ENCODE data around the gene ZNF627.
"Not testable (repeated sequence)": the region's sequence is repeated elsewhere in the genome, so short reads cannot be mapped to it uniquely, and the experiment has no call there.

Gene ZNF627

GRCh38 chr19:11554160-11554559 lies 43.1 kb upstream of the ZNF627 start:
- no peak for TF ChIP-seq CTCF (IDR thresholded peaks at IDR 0.05; ENCODE audit: low read depth, low read length)
- no peak for DNase-seq (ENCODE audit: extremely low read depth, low read depth)

- DNase-seq (ENCODE audit: extremely low read depth, low read depth) = no peak
- no peak for TF ChIP-seq CTCF (IDR thresholded peaks at IDR 0.05; ENCODE audit: low read depth, low read length)
Observed at GRCh38 chr19:11555246-11555645, 42.0 kb upstream of the ZNF627 start.

- no peak for TF ChIP-seq CTCF (IDR thresholded peaks at IDR 0.05; ENCODE audit: low read depth, low read length)
- DNase-seq (ENCODE audit: extremely low read depth, low read depth) = no peak
Observed at GRCh38 chr19:11556634-11557420, 40.5 kb upstream of the ZNF627 start.

GRCh38 chr19:11558881-11559828 lies 38.1 kb upstream of the ZNF627 start, which contains the start of gene ELOF1:
ELOF1 (minus strand) TSS chr19:11559230; CDS start chr19:11554347, 4,883 bp downstream.
- DNase-seq (ENCODE audit: extremely low read depth, low read depth) = peak; percentile 95
- TF ChIP-seq CTCF (IDR thresholded peaks at IDR 0.05; ENCODE audit: low read depth, low read length) = peak; percentile 27

GRCh38 chr19:11560404-11561051 lies 36.8 kb upstream of the ZNF627 start:
- peak; percentile 67 for TF ChIP-seq CTCF (IDR thresholded peaks at IDR 0.05; ENCODE audit: low read depth, low read length)
- peak; percentile 40 for DNase-seq (ENCODE audit: extremely low read depth, low read depth)

- DNase-seq (ENCODE audit: extremely low read depth, low read depth) = no peak
- TF ChIP-seq CTCF (IDR thresholded peaks at IDR 0.05; ENCODE audit: low read depth, low read length) = no peak
Observed at GRCh38 chr19:11563532-11563931, 33.8 kb upstream of the ZNF627 start.

- not testable (repeated sequence) for DNase-seq (ENCODE audit: extremely low read depth, low read depth)
Observed at GRCh38 chr19:11564082-11564807, 33.0 kb upstream of the ZNF627 start.

GRCh38 chr19:11565649-11565980 lies 31.7 kb upstream of the ZNF627 start:
- DNase-seq (ENCODE audit: extremely low read depth, low read depth) = not testable (repeated sequence)
